CD8-positive, alpha-beta memory T cell (primary cell): ENCODE measurements around the gene RAMP2. TPM values are rescaled to one million over a fixed set of nuclear protein-coding genes. Genes with fewer than 3 reads are reported as not detected.

Experiments used
- CTCF ChIA-PET: fragments of 350-600 bp; sonication (Branson Sonifier 250); formaldehyde crosslinking; loops from one replicate; lab custom pipeline; 2021; ENCODE audit warnings: antibody characterized with exemption; lab: Charles Lee
- POLR2A ChIA-PET: fragments of 350-600 bp; sonication (Branson Sonifier 250); formaldehyde crosslinking; loops from one replicate; lab custom pipeline; 2021; ENCODE audit warnings: antibody characterized with exemption; lab: Charles Lee
- DNase-seq, 5 donors: peaks; one replicate each; pipeline versions ENCODE4 v3.0.0 to v3.0.0-alpha.2; 2020 to 2022; ENCODE audit warnings: mixed read lengths in 1 of 5
- H3K27ac ChIP-seq: one replicate; pipeline ENCODE4 v1.7.0; 2013; ENCODE audit warnings: low read depth, mild to moderate bottlenecking, low read length, moderate library complexity
- H3K27me3 ChIP-seq: 2 replicates; pipeline ENCODE4 v1.7.0; 2013; ENCODE audit warnings: low read length, mild to moderate bottlenecking; ENCODE audit not compliant: insufficient read depth, poor library complexity, severe bottlenecking
- H3K36me3 ChIP-seq: 2 replicates; pipeline ENCODE4 v1.7.0; 2013; ENCODE audit warnings: mild to moderate bottlenecking, low read length, moderate library complexity; ENCODE audit not compliant: insufficient read depth
- H3K4me1 ChIP-seq: 2 replicates; pipeline ENCODE4 v1.7.0; 2013; ENCODE audit warnings: mild to moderate bottlenecking, low read length, moderate library complexity; ENCODE audit not compliant: insufficient read depth
- H3K4me3 ChIP-seq: 2 replicates; pipeline ENCODE4 v1.7.0; 2013; ENCODE audit warnings: mild to moderate bottlenecking, low read length
- H3K9me3 ChIP-seq: 2 replicates; pipeline ENCODE4 v1.7.0; 2013; ENCODE audit warnings: mild to moderate bottlenecking, low read length
- H3K27ac Mint-ChIP-seq, 8 donors: one replicate each; pipeline ENCODE4 v1.8.0; 2020 to 2021; ENCODE audit warnings: mixed read lengths in 8 of 8, mild to moderate bottlenecking in 6 of 8, inconsistent platforms in 3 of 8, moderate library complexity in 3 of 8
- H3K27me3 Mint-ChIP-seq, 2 donors: one replicate each; pipeline ENCODE4 v1.8.0; 2020 to 2021; ENCODE audit warnings: mixed read lengths in 2 of 2, mild to moderate bottlenecking in 1 of 2, moderate library complexity in 1 of 2
- H3K36me3 Mint-ChIP-seq, 3 donors: one replicate each; pipeline ENCODE4 v1.8.0; 2020 to 2021; ENCODE audit warnings: mixed read lengths in 3 of 3, inconsistent platforms in 1 of 3, mild to moderate bottlenecking in 1 of 3
- H3K4me1 Mint-ChIP-seq, 3 donors: one replicate each; pipeline ENCODE4 v1.8.0; 2020 to 2021; ENCODE audit warnings: mixed read lengths in 3 of 3, inconsistent platforms in 1 of 3, mild to moderate bottlenecking in 1 of 3
- H3K4me3 Mint-ChIP-seq, 7 donors: one replicate each; pipeline ENCODE4 v1.8.0; 2020 to 2021; ENCODE audit warnings: mixed read lengths in 7 of 7, mild to moderate bottlenecking in 6 of 7, moderate library complexity in 4 of 7, inconsistent platforms in 2 of 7
- H3K9me3 Mint-ChIP-seq, 5 donors: one replicate each; pipeline ENCODE4 v1.8.0; 2020 to 2022; ENCODE audit warnings: mixed read lengths in 5 of 5, mild to moderate bottlenecking in 3 of 5, moderate library complexity in 2 of 5, inconsistent platforms in 1 of 5
- polyA plus RNA-seq: library from polyadenylated mRNA; unstranded; fragments of 300-500 nt; fragmentation: Illumina TruSeq; gene quantifications from one replicate; pipeline ENCODE4 v1.2.3, GENCODE V29; 2021
- total RNA-seq, 2 experiments: library from RNA; stranded (reverse); gene quantifications; one replicate each; pipeline ENCODE4 v1.2.3, GENCODE V29; 2021

The RAMP2 gene
- total and polyA plus RNA-seq, 3 experiments from 2014 or later = not detected

- H3K27me3 Mint-ChIP-seq = no peaks in the 10 kb centered on the region
- POLR2A ChIA-PET = no interaction called here
- H3K27ac ChIP-seq = no peak overlapping the region
- no peaks in the 10 kb centered on the region for H3K9me3 Mint-ChIP-seq
- H3K4me3 Mint-ChIP-seq = no peak overlapping the region
- no peaks in the 10 kb centered on the region for H3K4me1 Mint-ChIP-seq
- H3K36me3 Mint-ChIP-seq = peaks cover 6 to 44% (median 13%) of the 10 kb centered on the region in 3 donors
- no peaks in the 10 kb centered on the region for H3K4me1 ChIP-seq
- no peaks in the 10 kb centered on the region for H3K9me3 ChIP-seq
- DNase-seq = no peak
- H3K4me3 ChIP-seq = no peak overlapping the region
- CTCF ChIA-PET = interaction anchor here (1.3 kb wide), 1 partner anchor 12 kb away, joined by 3 read pairs; no protein-coding TSS in a partner anchor
- H3K27ac Mint-ChIP-seq = peak overlapping the region in 1 of 8 donors; percentile 32
- H3K27me3 ChIP-seq = no peaks in the 10 kb centered on the region
- H3K36me3 ChIP-seq = peaks cover 24% of the 10 kb centered on the region
These were observed 48.2 kb downstream of the RAMP2 start for GRCh38 chr17:42809250-42809649.

Other genes starting within 250 kb of the RAMP2 start
- 10 to 100 TPM; 15.8 to 17.4 TPM for gene NAGLU, start 225.0 kb upstream of the RAMP2 start, total RNA-seq
- 17.0 TPM for gene NAGLU, start 225.0 kb upstream of the RAMP2 start, polyA plus RNA-seq
- gene HSD17B1, start 208.3 kb upstream of the RAMP2 start, total RNA-seq = under 1 TPM; 0.29 to 0.37 TPM
- 0.48 TPM for gene HSD17B1, start 208.3 kb upstream of the RAMP2 start, polyA plus RNA-seq
- gene COASY, start 199.1 kb upstream of the RAMP2 start, total RNA-seq = 100 to 1,000 TPM; 103 to 107 TPM
- gene COASY, start 199.1 kb upstream of the RAMP2 start, polyA plus RNA-seq = 65.6 TPM
- 10 to 100 TPM; 61.8 to 62.3 TPM for gene MLX, start 194.1 kb upstream of the RAMP2 start, total RNA-seq
- gene MLX, start 194.1 kb upstream of the RAMP2 start, polyA plus RNA-seq = 52.1 TPM
- 10 to 100 TPM; 35.9 to 36.2 TPM for gene PSMC3IP, start 183.5 kb upstream of the RAMP2 start, total RNA-seq
- 0.83 TPM for gene PSMC3IP, start 183.5 kb upstream of the RAMP2 start, polyA plus RNA-seq
- 10 to 100 TPM; 39.7 to 40.3 TPM for gene RETREG3, start 151.9 kb upstream of the RAMP2 start, total RNA-seq
- 109 TPM for gene RETREG3, start 151.9 kb upstream of the RAMP2 start, polyA plus RNA-seq
- gene TUBG1, start 151.5 kb upstream of the RAMP2 start, total RNA-seq = 100 to 1,000 TPM; 112 to 119 TPM
- gene TUBG1, start 151.5 kb upstream of the RAMP2 start, polyA plus RNA-seq = 11.1 TPM
- 10 to 100 TPM; 10.6 to 11.6 TPM for gene TUBG2, start 101.9 kb upstream of the RAMP2 start, total RNA-seq
- gene TUBG2, start 101.9 kb upstream of the RAMP2 start, polyA plus RNA-seq = 3.4 TPM
- gene PLEKHH3, start 84.2 kb upstream of the RAMP2 start, total RNA-seq = under 1 TPM; 0.38 to 0.70 TPM
- gene PLEKHH3, start 84.2 kb upstream of the RAMP2 start, polyA plus RNA-seq = not detected
- gene CCR10, start 79.4 kb upstream of the RAMP2 start, total RNA-seq = under 1 TPM; 0.18 to 0.20 TPM
- gene CCR10, start 79.4 kb upstream of the RAMP2 start, polyA plus RNA-seq = 1.9 TPM
- gene CNTNAP1, start 78.7 kb upstream of the RAMP2 start, total RNA-seq = 1 to 10 TPM; 1.2 to 1.7 TPM
- gene CNTNAP1, start 78.7 kb upstream of the RAMP2 start, polyA plus RNA-seq = 1.1 TPM
- 10 to 100 TPM; 40.8 to 42.6 TPM for gene EZH1, start 16.2 kb upstream of the RAMP2 start, total RNA-seq
- 37.2 TPM for gene EZH1, start 16.2 kb upstream of the RAMP2 start, polyA plus RNA-seq
- gene VPS25, start 12.2 kb downstream of the RAMP2 start, total RNA-seq = 100 to 1,000 TPM; 101 to 108 TPM
- 63.8 TPM for gene VPS25, start 12.2 kb downstream of the RAMP2 start, polyA plus RNA-seq
- under 1 TPM; 0.18 to 0.55 TPM for gene WNK4, start 19.4 kb downstream of the RAMP2 start, total RNA-seq
- gene WNK4, start 19.4 kb downstream of the RAMP2 start, polyA plus RNA-seq = not detected
- gene COA3, start 37.5 kb downstream of the RAMP2 start, total RNA-seq = 10 to 100 TPM; 55.5 to 60.8 TPM
- gene COA3, start 37.5 kb downstream of the RAMP2 start, polyA plus RNA-seq = 132 TPM
- gene CNTD1, start 37.6 kb downstream of the RAMP2 start, total RNA-seq = not detected
- gene CNTD1, start 37.6 kb downstream of the RAMP2 start, polyA plus RNA-seq = 0.15 TPM
- 10 to 100 TPM; 89.2 to 90.6 TPM for gene BECN1, start 63.1 kb downstream of the RAMP2 start, total RNA-seq
- 147 TPM for gene BECN1, start 63.1 kb downstream of the RAMP2 start, polyA plus RNA-seq
- gene PSME3, start 72.2 kb downstream of the RAMP2 start, total RNA-seq = 100 to 1,000 TPM; 243 to 244 TPM
- 136 TPM for gene PSME3, start 72.2 kb downstream of the RAMP2 start, polyA plus RNA-seq
- gene AOC2, start 83.4 kb downstream of the RAMP2 start, total RNA-seq = 1 to 10 TPM; 2.4 to 2.7 TPM
- 0.09 TPM for gene AOC2, start 83.4 kb downstream of the RAMP2 start, polyA plus RNA-seq
- gene AOC3, start 90.0 kb downstream of the RAMP2 start, total RNA-seq = 1 to 10 TPM; 1.0 to 1.3 TPM
- gene AOC3, start 90.0 kb downstream of the RAMP2 start, polyA plus RNA-seq = not detected
- gene G6PC1, start 139.6 kb downstream of the RAMP2 start, total RNA-seq = not detected
- gene G6PC1, start 139.6 kb downstream of the RAMP2 start, polyA plus RNA-seq = not detected
- 100 to 1,000 TPM in 1 of 2 experiments, 10 to 100 TPM in 1; 99.1 to 102 TPM for gene AARSD1, start 203.2 kb downstream of the RAMP2 start, total RNA-seq
- gene AARSD1, start 203.2 kb downstream of the RAMP2 start, polyA plus RNA-seq = 39.4 TPM
- under 1 TPM; 0.37 to 0.55 TPM for gene PTGES3L, start 218.9 kb downstream of the RAMP2 start, total RNA-seq
- gene PTGES3L, start 218.9 kb downstream of the RAMP2 start, polyA plus RNA-seq = not detected
- 10 to 100 TPM; 12.8 to 13.1 TPM for gene RUNDC1, start 219.3 kb downstream of the RAMP2 start, total RNA-seq
- gene RUNDC1, start 219.3 kb downstream of the RAMP2 start, polyA plus RNA-seq = 22.4 TPM
- 1,000 to 10,000 TPM; 1,412 to 1,428 TPM for gene RPL27, start 237.2 kb downstream of the RAMP2 start, total RNA-seq
- gene RPL27, start 237.2 kb downstream of the RAMP2 start, polyA plus RNA-seq = 1,922 TPM
- 10 to 100 TPM; 23.2 to 24.0 TPM for gene IFI35, start 245.6 kb downstream of the RAMP2 start, total RNA-seq
- gene IFI35, start 245.6 kb downstream of the RAMP2 start, polyA plus RNA-seq = 73.2 TPM